MCF 10A (cell line): ENCODE results near the gene LIPH. TPM values are rescaled to one million over a fixed set of nuclear protein-coding genes. Genes with fewer than 3 reads are reported as not detected.
"Not testable (repeated sequence)": the region's sequence is repeated elsewhere in the genome, so short reads cannot be mapped to it uniquely, and the experiment has no call there.

Experiments used
- BruUV-seq: library from RNA; stranded (reverse); fragments of 400-500 nt; replicated peaks from 2 replicates; lab custom pipeline; 2021; lab: Mats Ljungman, UMichigan
- CTCF ChIA-PET: fragments of 300-600 bp; sonication (Branson Sonifier 250); formaldehyde crosslinking; extraction: SDS; loops from one replicate; lab custom pipeline; 2021; ENCODE audit warnings: antibody characterized with exemption, inconsistent platforms; lab: Yijun Ruan, JAX
- POLR2A ChIA-PET: fragments of 300-600, 350-650 bp; sonication (Branson Sonifier 250); formaldehyde crosslinking; extraction: SDS; loops from one replicate; lab custom pipeline; 2020; ENCODE audit warnings: antibody characterized with exemption, inconsistent platforms; lab: Yijun Ruan, JAX
- DNase-seq: peaks from one replicate; pipeline ENCODE4 v3.0.0-alpha.2; 2018; ENCODE audit not compliant: unreplicated experiment
- H3K27ac Mint-ChIP-seq: one replicate; pipeline ENCODE4 v1.8.0; 2022; ENCODE audit warnings: mild to moderate bottlenecking, low read depth, mixed read lengths; ENCODE audit not compliant: unreplicated experiment
- H3K27me3 Mint-ChIP-seq: one replicate; pipeline ENCODE4 v1.8.0; 2022; ENCODE audit warnings: mixed read lengths; ENCODE audit not compliant: insufficient read depth, unreplicated experiment
- H3K36me3 Mint-ChIP-seq: one replicate; pipeline ENCODE4 v1.8.0; 2022; ENCODE audit warnings: mild to moderate bottlenecking, moderate library complexity, mixed read lengths; ENCODE audit not compliant: insufficient read depth, unreplicated experiment
- H3K4me1 Mint-ChIP-seq: one replicate; pipeline ENCODE4 v1.8.0; 2022; ENCODE audit warnings: mixed read lengths; ENCODE audit not compliant: insufficient read depth, unreplicated experiment
- H3K4me3 Mint-ChIP-seq: one replicate; pipeline ENCODE4 v1.8.0; 2022; ENCODE audit warnings: mild to moderate bottlenecking, moderate library complexity, mixed read lengths; ENCODE audit not compliant: unreplicated experiment
- H3K9me3 Mint-ChIP-seq: one replicate; pipeline ENCODE4 v1.8.0; 2022; ENCODE audit warnings: mixed read lengths; ENCODE audit not compliant: unreplicated experiment
- intact Hi-C: fragments of 100-400 bp; cut with micrococcal nuclease; formaldehyde crosslinking; loops from 2 replicates; pipeline ENCODE4 v1.14.1; 2022
- total RNA-seq: library from RNA; stranded (reverse); gene quantifications from 2 replicates; pipeline ENCODE4 v1.2.3, GENCODE V29; 2022
- TF ChIP-seq, protein P1 (sequence below): fragments of 200-600 bp; IDR thresholded peaks from one replicate; pipeline ENCODE4 v1.8.0; 2022; ENCODE audit warnings: antibody characterized with exemption, mild to moderate bottlenecking; ENCODE audit not compliant: unreplicated experiment

The LIPH gene
- total RNA-seq, 1 experiment from 2014 or later, result 0.07 TPM

DNA sequence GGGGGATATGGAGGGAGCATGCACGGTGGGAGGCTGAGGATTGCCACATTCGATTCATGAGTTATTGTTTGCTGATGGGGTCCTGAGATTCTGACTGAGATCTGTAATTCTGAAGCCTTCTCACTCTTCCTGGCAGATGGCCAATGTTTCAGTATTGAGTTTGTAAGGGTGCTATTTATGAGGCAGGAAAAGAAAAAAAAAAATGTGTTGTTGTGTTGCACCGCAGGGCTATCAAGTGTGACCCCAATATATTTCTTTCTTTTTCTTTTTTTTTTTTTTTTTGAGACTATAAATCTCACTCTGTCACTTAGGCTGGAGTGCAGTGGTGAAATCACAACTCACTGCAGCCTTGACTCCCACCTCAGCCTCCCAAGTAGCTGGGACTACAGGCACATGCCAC, 30.5 kb upstream of the LIPH start:
- Mint-ChIP-seq H3K9me3 (no peaks in the 10 kb centered on the region), H3K27me3 (no peaks in the 10 kb centered on the region), H3K27ac (no peak overlapping the region), H3K4me1 (peaks cover 5% of the 10 kb centered on the region), H3K4me3 (no peak overlapping the region), H3K36me3 (no peaks in the 10 kb centered on the region)
- CTCF ChIA-PET, result interaction anchor here (0.9 to 1.1 kb wide), 2 partner anchors 9 to 25 kb away, joined by 3 to 4 read pairs; no protein-coding TSS in a partner anchor
- no peak for DNase-seq
- intact Hi-C loops, result no loop called here
- POLR2A ChIA-PET, result no interaction called here
- no TSS peak for BruUV-seq
- TF ChIP-seq, protein P1, sequence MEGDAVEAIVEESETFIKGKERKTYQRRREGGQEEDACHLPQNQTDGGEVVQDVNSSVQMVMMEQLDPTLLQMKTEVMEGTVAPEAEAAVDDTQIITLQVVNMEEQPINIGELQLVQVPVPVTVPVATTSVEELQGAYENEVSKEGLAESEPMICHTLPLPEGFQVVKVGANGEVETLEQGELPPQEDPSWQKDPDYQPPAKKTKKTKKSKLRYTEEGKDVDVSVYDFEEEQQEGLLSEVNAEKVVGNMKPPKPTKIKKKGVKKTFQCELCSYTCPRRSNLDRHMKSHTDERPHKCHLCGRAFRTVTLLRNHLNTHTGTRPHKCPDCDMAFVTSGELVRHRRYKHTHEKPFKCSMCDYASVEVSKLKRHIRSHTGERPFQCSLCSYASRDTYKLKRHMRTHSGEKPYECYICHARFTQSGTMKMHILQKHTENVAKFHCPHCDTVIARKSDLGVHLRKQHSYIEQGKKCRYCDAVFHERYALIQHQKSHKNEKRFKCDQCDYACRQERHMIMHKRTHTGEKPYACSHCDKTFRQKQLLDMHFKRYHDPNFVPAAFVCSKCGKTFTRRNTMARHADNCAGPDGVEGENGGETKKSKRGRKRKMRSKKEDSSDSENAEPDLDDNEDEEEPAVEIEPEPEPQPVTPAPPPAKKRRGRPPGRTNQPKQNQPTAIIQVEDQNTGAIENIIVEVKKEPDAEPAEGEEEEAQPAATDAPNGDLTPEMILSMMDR, result no peak

DNA sequence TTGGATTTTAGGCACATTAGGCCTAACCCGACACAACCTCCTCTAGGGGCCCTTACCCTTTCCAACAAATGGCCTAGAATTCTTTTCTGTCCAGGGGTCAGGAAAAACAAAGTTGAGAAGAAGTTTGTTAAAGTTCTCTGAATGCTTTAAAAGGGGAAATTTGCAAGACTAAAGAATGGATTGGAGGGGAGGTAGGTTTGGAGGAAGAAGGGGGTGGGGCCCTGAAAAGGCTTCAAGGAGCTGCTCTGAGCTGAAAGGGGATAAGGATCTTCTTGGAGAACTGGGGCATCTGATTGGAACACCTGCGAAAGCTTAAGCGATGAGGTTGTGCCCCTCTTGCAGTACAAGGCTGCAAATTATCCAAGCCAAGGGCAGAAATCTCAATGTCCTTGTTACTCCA, 29.8 kb upstream of the LIPH start:
- no peak for DNase-seq
- POLR2A ChIA-PET, result no interaction called here
- H3K9me3 Mint-ChIP-seq, result no peaks in the 10 kb centered on the region
- H3K27ac Mint-ChIP-seq, result no peak overlapping the region
- H3K36me3 Mint-ChIP-seq, result no peaks in the 10 kb centered on the region
- no peak overlapping the region for H3K4me3 Mint-ChIP-seq
- CTCF ChIA-PET, result no interaction called here
- no TSS peak for BruUV-seq
- H3K4me1 Mint-ChIP-seq, result peaks cover 5% of the 10 kb centered on the region
- TF ChIP-seq, protein P1, result no peak
- no peaks in the 10 kb centered on the region for H3K27me3 Mint-ChIP-seq
- intact Hi-C loops, result no loop called here

DNA sequence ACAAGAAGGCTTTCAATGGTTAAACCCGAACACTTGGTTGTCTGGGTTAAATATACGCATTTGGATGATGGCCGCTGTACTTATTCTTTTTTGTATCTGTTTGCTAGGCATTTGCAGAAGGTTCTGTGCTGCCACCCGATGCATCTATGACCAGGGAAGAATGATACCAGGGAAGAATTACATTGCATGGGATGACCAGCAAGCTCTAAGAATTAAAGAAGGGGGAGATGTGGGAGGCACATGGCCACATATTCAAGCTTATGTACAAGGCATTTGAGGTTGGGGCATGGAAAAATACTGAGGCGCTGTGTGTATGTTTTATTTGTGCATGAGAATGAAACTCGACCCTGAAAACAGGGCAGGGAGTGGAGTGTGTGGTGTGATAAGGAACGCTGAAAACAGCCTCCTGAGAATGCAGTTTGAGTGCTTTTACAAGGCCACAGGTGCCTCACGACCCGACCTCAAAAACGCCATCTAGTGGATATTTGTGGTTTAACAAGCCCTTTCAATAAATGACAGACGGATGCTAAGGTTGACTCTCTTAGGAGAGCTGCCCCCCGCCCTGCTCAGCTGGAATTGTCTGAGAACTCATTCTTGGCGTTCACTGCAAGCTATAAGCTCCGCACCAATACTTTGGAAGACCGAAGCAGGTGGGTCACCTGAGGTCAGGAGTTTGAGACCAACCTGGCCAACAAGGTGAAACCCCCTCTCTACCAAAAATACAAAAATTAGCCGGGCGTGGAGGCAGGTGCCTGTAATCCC, 22.9 kb upstream of the LIPH start:
- not testable (repeated sequence) for H3K9me3 Mint-ChIP-seq, H3K36me3 Mint-ChIP-seq, BruUV-seq, H3K4me1 Mint-ChIP-seq, H3K27ac Mint-ChIP-seq, H3K27me3 Mint-ChIP-seq, H3K4me3 Mint-ChIP-seq
- intact Hi-C loops, result loop anchor here (1.0 to 5.0 kb wide), 3 partner anchors 77 to 223 kb away; no protein-coding TSS in a partner anchor
- DNase-seq, result peak; percentile 70
- TF ChIP-seq, protein P1, result peak; percentile 50
- CTCF ChIA-PET, result interaction anchor here (0.5 to 6.2 kb wide), 28 partner anchors 10 to 1392 kb away, joined by 3 to 61 read pairs (median 3); partner anchors contain the start of gene SENP2
- POLR2A ChIA-PET, result interaction anchor here (0.6 to 2.5 kb wide), 5 partner anchors 9 to 243 kb away, joined by 3 to 9 read pairs (median 3); partner anchors contain the start of gene SENP2

DNA sequence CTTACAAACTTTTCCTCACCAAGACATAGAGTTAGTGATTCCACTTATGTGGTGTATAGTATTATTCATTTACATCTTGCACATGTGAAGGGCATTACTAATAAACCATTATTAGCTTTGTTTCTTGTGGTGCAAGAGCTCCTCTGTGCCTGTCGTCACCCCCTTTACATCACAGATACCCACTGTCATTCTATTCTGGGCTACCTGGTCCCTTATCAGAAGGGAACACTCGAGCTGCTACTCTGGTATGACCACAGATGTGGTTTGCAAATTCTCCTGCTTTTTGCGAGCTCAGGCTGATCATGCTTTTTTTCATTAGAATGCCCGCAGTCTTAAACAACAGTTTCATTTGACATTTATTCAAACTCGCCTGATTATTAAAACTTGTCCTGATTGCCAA, 19.8 kb upstream of the LIPH start:
- no peaks in the 10 kb centered on the region for H3K27me3 Mint-ChIP-seq
- no peak overlapping the region for H3K4me3 Mint-ChIP-seq
- TF ChIP-seq, protein P1, result no peak
- DNase-seq, result no peak
- no peaks in the 10 kb centered on the region for H3K36me3 Mint-ChIP-seq
- H3K9me3 Mint-ChIP-seq, result no peaks in the 10 kb centered on the region
- H3K4me1 Mint-ChIP-seq, result peaks cover 7% of the 10 kb centered on the region
- POLR2A ChIA-PET, result interaction anchor here (0.7 kb wide), 1 partner anchor 67 kb away, joined by 4 read pairs; no protein-coding TSS in a partner anchor
- intact Hi-C loops, result no loop called here
- CTCF ChIA-PET, result interaction anchor here (0.8 to 6.2 kb wide), 5 partner anchors 13 to 111 kb away, joined by 3 to 61 read pairs (median 5); no protein-coding TSS in a partner anchor
- no TSS peak for BruUV-seq
- no peak overlapping the region for H3K27ac Mint-ChIP-seq
